Measurements from ENCODE around the gene MAN1C1.
A peak's percentile ranks its signal among the peaks of the same experiment; 100 is the strongest.

The MAN1C1 gene

DNA sequence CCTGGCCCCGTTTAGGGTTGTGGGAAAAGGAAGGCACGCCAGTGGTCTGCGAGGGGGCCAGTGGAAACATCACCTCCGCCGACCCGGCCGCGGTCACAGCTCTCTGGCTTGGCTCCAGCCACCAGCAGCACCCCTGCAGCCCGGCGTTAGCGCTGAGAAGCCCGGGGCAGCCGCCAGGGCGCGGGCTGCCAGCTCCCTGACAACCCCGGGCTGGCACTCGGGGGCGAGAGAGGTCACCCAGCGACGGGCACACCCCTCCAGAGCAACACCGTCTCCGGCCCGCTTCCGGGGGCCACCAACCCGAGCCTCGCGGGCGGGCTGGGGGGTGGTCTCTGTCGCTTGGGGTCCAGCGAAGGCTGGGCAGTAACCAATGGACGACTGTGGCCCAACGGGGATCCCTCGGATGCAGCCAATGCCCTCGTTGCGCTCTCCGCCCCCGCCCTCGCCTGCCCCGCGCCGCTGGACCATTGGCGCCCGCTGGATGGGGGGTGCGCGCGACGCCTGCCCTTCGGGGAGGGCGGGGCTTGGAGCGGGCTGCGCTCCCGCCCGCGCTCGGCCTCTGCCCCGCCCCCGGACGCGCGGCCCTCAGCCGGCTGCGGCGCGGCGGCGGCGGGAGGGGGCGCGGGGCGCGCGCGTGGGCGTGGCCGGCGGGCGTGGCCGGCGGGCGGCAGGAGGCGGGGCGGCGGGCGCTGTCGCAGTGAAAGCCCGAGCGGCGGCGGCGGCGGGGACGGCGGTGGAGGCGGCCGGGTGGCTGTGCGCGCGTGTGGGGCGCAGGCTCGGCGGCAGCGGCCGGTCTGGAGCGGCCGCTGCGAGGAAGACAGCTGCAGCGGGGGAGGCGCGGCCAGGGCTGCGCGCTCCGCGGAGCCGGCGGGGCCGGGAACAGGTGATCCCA is at the start of gene MAN1C1:
TSS of gene MAN1C1 (plus strand) at position 697 of the 892 bp plus-strand sequence. CDS start 1,007 bp downstream, outside the sequence.
- no peak for DNase-seq (ENCODE audit: low read depth)

DNA sequence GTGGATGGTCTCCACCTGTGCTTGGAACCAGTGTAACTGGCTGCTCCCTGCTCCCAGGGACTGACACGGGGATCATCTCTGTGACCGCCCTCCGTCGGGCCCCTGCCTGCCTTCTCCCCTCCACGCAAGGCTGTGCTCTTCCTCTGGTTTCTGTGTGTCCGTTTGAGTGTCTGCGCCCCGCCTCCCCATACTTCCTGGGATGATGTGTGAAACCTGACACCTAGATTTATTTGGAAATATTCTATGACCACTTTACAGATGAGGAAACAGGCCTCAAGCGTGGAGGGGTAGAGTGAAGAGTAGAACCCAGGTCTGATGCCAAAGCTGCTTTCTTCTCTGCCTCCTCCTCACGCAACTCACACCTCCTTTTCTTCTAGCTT is 48.9 kb upstream of the MAN1C1 start:
- no peak for DNase-seq (ENCODE audit: low read depth)

- peak; percentile 67 for DNase-seq (ENCODE audit: low read depth)
These were observed 48.3 kb upstream of the MAN1C1 start for GRCh38 chr1:25568090-25568833.

GRCh38 chr1:25568834-25569596 is 47.6 kb upstream of the MAN1C1 start:
- DNase-seq (ENCODE audit: low read depth), result peak; percentile 58

DNA sequence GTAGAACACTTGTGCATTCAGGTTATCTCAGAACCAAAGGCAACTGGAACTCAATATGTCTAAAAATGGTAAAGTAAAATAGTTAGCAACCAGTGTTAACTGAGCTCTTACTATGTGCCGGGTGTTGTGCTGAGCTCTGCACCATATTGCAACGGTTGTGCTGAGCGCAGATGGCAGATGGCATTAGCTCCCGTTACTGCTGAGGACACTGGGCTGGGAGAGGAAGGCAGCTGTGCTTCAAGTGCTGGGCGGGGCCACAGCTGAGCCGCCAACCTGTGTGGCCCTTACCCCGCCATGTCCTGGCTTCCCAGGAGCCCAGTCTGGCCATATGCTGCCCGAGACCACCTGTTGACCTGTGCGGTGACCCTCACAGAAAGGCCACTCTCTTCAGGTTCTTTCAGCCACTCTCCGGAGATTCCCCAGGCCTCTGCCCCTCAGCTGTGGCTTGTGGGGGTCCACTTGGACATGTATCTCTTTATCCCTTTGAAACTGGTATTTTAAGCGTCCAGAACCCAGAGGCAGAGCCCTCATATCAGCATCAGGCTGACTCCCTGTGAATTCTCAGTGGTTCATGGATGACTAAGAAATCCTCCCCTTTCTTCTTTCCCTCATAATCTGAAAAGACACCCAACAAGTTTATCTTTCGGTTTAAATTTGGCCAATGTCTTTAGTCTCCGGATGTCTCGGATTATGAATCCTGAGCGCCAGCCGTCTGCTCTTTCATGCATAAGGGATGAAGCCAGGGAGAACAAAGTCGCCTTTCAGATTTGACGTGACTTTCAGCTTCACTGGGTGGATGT is 46.8 kb upstream of the MAN1C1 start:
- DNase-seq (ENCODE audit: low read depth), result no peak

DNA sequence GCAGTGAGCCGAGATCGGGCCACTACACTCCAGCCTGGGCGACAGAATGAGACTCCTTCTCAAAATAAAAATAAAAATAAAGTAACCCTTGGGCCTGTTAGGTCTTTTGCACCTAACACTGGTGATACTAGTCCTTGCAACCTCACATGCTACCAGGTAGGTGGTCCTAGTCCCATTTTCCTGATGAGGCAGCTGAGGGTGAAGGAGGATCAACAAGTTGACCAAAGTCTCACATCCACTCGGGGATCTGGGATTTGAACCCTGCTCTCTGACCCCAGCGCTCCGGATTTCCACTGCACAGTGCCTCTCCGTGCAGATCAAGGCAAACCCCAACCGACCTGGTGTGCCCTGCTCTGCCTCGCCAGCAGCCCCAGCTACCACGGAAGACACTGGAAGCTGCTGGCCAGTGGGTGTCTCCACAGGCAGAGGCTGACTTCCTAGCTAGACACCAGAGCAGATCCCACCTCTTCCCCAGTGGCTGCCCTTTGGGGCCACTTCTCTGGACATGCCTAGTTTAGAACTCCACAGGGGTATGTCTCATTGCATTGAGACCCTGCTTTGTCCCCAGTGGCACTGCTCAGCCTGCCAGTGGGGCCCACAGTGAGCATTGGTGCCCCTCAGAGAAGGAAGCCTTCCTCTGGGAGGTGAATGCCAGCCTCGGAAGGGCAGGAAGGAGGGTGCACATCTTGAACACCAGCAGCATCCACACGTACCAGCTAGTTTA is 45.6 kb upstream of the MAN1C1 start:
- DNase-seq (ENCODE audit: low read depth), result no peak

GRCh38 chr1:25571522-25571970 is 45.0 kb upstream of the MAN1C1 start:
- DNase-seq (ENCODE audit: low read depth), result no peak

- DNase-seq (ENCODE audit: low read depth), result no peak
These were observed 44.5 kb upstream of the MAN1C1 start for GRCh38 chr1:25572107-25572506.

DNA sequence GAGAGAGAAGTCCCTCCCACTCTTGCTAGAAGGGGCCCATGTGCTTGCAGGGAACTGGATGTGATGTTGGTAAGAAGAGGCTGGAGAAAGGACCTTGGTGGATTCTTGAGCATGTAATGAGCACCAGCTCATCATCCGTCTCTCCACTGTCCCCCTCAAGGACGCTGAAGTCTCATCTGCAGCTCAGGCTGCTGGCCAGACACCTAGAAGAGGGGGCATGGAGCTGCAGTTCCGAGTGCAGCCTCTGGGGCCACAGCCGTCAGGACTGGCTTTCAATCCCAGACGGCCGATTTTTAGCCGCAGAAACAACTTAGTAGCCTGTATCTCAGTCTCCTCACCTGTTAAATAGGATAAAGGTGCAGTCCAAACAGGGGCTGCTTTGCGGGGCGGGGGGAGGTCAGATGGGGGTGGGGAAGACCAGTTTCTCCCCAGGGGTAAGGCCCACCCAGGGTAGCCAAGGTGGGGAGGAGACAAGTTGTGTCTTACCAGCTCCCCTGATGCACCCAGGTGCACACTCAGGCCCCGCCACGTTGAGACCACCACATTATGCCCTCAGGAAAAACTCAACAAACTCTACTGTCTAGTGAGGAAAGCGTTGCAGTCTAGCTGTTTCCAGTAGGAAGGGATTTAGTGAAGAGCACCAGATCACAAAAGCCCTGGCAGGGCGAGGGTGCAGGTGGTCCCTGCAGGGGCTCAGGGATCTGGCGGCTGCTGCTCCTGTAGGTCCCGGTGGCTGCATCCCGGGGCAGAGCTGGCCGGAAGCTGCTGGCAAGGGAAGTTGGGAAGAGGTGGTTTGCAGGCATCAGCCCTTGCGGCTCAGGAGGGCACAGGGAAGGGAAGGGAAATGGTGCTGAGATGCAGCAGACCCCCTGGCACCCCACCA is 43.6 kb upstream of the MAN1C1 start:
- DNase-seq (ENCODE audit: low read depth), result no peak

GRCh38 chr1:25573591-25573930 is 43.0 kb upstream of the MAN1C1 start:
- no peak for DNase-seq (ENCODE audit: low read depth)

DNA sequence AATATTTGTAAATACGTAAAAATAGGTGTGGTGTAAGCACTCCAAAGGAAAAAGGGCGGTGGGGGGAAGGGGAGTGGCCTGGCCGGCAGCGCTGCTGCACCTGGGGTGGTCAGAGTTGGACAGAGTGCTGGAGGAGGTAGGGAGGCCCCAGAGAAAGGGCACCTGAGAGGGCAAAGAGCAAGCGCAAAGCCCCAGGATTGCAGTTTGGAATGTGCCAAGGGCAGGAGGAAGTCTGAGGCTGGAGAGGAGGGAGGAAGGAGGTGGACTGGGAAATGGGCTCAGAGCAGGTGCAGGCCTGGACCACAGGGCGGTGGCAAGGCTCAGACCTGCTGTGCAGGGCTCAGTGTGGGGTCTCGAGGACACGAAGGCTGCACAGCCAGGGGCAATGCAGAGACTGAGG is 42.6 kb upstream of the MAN1C1 start:
- no peak for DNase-seq (ENCODE audit: low read depth)

DNA sequence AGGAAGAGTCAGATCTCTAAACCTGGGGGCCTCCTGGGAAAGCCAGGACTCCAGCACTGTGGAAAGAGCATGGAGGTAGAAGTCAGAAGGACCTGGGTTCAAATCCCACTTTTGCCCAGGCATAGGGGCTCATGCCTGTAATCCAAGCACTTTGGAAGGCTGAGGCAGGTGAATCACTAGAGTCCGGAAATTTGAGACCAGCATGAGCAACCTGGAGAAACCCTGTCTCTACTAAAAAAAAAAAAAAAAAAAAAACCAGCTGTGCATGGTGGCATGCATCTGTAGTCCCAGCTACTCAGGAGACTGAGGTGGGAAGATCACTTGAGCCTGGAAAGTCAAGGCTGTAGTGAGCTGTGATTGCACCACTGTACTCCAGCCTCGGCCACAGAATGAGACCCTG is 41.4 kb upstream of the MAN1C1 start:
- DNase-seq (ENCODE audit: low read depth), result no peak

GRCh38 chr1:25576459-25577133 is 40.0 kb upstream of the MAN1C1 start:
- no peak for DNase-seq (ENCODE audit: low read depth)

GRCh38 chr1:25577134-25577920 is 39.3 kb upstream of the MAN1C1 start:
- no peak for DNase-seq (ENCODE audit: low read depth)

DNA sequence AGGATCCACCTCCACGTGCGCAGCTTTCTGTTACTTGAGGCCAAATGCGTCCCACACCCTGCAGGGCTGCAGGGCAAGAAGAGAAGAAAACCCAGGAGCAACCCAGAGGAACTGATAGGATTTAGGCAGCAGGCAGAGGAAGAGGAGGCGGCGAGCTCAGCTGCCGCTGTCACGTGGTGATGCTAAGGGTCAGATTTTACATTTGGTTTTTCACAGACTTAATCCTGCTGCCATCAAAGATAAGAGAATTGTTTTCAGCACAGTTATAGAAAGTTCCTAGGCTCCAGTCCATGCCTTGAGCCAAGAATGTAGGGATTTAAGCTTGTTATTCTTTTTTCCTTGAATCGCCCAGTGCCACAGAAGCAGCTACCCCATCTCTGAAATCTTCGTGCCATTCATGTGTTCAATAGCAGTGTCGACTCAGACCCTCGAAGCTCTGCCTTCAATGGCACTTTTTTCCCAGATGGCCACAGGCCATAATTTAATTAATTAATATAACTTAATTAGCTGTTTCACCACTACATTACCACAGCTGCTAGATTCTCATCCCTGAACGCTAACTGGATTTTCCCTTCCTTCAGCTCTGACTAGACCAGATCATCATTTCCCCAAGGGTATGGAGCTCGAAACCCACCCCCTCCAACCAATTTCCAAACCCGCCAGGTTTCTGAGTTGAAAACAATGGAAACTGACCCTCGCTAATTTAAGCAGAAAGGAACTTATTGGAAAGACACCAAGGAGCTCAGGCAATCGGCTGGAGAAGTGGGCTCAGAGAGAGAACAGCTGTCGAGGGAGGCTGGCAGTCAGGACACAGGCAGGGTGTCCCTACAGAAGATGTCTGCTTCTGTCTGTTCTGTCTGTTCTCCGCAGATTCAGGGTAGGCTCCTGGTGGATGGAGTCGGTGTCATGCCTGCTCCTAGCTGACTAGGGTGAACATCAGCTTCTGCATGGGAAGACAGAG is 37.0 kb upstream of the MAN1C1 start:
- DNase-seq (ENCODE audit: low read depth), result no peak

DNA sequence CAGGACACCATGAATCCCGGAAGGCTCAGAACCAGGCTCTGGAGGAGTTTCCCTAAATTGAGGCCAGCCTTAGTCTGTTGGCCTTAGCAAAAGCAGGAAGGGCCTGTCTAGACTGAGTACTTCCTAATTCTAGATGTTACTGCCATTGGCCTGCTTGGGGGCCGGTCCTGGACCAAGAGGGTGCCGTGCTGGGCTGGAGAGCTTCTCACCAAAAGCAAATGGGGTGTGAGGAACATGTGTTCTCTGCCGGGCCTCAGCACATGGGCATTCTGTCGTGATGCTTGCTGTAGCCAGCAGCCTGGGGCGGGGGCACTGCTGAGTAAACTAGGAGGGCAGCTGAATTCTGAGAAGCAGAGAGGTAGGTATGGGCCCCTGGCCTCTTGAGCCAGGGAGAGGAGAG is 35.7 kb upstream of the MAN1C1 start:
- DNase-seq (ENCODE audit: low read depth), result no peak

DNA sequence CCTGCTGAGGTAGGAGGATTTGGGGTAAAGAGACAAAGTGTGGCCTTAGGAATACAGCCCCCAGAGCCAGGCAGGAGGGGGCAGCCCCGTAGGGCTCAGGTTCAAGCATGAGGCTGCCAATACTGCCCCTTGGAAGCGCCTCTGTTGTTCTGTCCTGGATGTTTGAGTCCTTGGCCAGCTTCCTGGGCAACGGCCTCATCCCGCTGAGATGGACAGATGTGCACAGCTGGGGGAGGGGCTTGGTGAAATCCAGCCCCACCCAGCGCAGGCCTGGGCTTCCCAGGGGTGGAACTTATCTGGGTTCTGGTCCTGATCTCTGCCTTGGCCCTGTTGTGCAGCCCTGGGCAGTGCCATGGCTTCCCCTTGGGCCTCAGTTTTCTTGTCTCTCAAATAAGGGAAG is 34.8 kb upstream of the MAN1C1 start:
- no peak for DNase-seq (ENCODE audit: low read depth)
